Measurements from ENCODE around the gene MSI2.

Gene MSI2

GRCh38 chr17:57697197-57697596 lies 440.9 kb downstream of the MSI2 start:
- H3K27me3 ChIP-seq (ENCODE audit: insufficient read depth, low read depth, severe bottlenecking) = no peaks in the 10 kb centered on the region
- DNase-seq = no peak
- H3K27ac ChIP-seq = no peak overlapping the region
- TF ChIP-seq CTCF (IDR thresholded peaks at IDR 0.05; ENCODE audit: low read depth, low read length) = no peak
- no peaks in the 10 kb centered on the region for H3K36me3 ChIP-seq
- H3K9me3 ChIP-seq (ENCODE audit: severe bottlenecking) = peaks cover 14% of the 10 kb centered on the region
- H3K4me3 ChIP-seq (ENCODE audit: low read depth, low read length) = no peak overlapping the region

GRCh38 chr17:57697891-57698711 lies 441.8 kb downstream of the MSI2 start:
- Histone ChIP-seq H3K36me3 (no peaks in the 10 kb centered on the region), H3K9me3 (ENCODE audit: severe bottlenecking) (peaks cover 14% of the 10 kb centered on the region), H3K27ac (no peak overlapping the region), H3K4me3 (ENCODE audit: low read depth, low read length) (no peak overlapping the region), H3K27me3 (ENCODE audit: insufficient read depth, low read depth, severe bottlenecking) (no peaks in the 10 kb centered on the region)
- no peak for DNase-seq
- no peak for TF ChIP-seq CTCF (IDR thresholded peaks at IDR 0.05; ENCODE audit: low read depth, low read length)

- H3K4me3 ChIP-seq (ENCODE audit: low read depth, low read length) = no peak overlapping the region
- H3K27ac ChIP-seq = no peak overlapping the region
- no peak for DNase-seq
- H3K9me3 ChIP-seq (ENCODE audit: severe bottlenecking) = peaks cover 11% of the 10 kb centered on the region
- no peaks in the 10 kb centered on the region for H3K27me3 ChIP-seq (ENCODE audit: insufficient read depth, low read depth, severe bottlenecking)
- no peak for TF ChIP-seq CTCF (IDR thresholded peaks at IDR 0.05; ENCODE audit: low read depth, low read length)
- H3K36me3 ChIP-seq = no peaks in the 10 kb centered on the region
Observed at GRCh38 chr17:57699751-57700219, 443.5 kb downstream of the MSI2 start.

- Histone ChIP-seq H3K27me3 (ENCODE audit: insufficient read depth, low read depth, severe bottlenecking) (no peaks in the 10 kb centered on the region), H3K4me3 (ENCODE audit: low read depth, low read length) (no peak overlapping the region), H3K9me3 (ENCODE audit: severe bottlenecking) (peaks cover under 1% of the 10 kb centered on the region), H3K27ac (no peak overlapping the region), H3K36me3 (no peaks in the 10 kb centered on the region)
- DNase-seq = no peak
- TF ChIP-seq CTCF (IDR thresholded peaks at IDR 0.05; ENCODE audit: low read depth, low read length) = no peak
Observed at GRCh38 chr17:57701124-57701523, 444.8 kb downstream of the MSI2 start.

- H3K36me3 ChIP-seq = no peaks in the 10 kb centered on the region
- no peak overlapping the region for H3K27ac ChIP-seq
- TF ChIP-seq CTCF (IDR thresholded peaks at IDR 0.05; ENCODE audit: low read depth, low read length) = no peak
- H3K27me3 ChIP-seq (ENCODE audit: insufficient read depth, low read depth, severe bottlenecking) = no peaks in the 10 kb centered on the region
- no peaks in the 10 kb centered on the region for H3K9me3 ChIP-seq (ENCODE audit: severe bottlenecking)
- no peak overlapping the region for H3K4me3 ChIP-seq (ENCODE audit: low read depth, low read length)
- DNase-seq = no peak
Observed at GRCh38 chr17:57703273-57703672, 446.9 kb downstream of the MSI2 start.
